ENCODE measurements around the gene CACNA2D3. TPM values are rescaled to one million over a fixed set of nuclear protein-coding genes. Genes with fewer than 3 reads are reported as not detected.

Gene CACNA2D3
- total RNA-seq, 2 donors from 2014 or later = not detected

DNA sequence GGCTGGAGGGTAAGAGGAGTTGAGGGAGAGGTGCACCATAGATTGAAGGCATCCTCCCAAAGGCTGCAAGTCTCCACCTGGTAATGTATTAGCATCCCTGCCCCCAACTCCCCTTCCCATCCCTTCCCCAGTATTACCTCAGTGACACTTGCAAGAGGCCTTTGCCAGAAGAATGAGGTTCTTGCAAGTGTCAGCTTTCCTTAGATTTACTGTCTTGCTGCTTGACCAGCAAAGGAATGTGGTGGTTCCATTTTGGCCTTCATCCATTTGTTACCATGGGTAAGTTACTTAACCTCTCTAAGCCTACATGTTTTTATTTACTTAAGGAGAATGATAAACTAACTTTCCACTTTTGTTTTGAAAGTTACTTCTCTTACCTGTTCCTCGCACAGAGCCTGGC is 696.6 kb downstream of the CACNA2D3 start:
- Mint-ChIP-seq H3K9me3 (no peaks in the 10 kb centered on the region), H3K27me3 (no peaks in the 10 kb centered on the region), H3K4me3 (no peak overlapping the region), H3K36me3 (ENCODE audit: low read depth) (no peaks in the 10 kb centered on the region), H3K27ac (no peak overlapping the region), H3K4me1 (no peaks in the 10 kb centered on the region)
- ATAC-seq (replicated peaks) = no peak

DNA sequence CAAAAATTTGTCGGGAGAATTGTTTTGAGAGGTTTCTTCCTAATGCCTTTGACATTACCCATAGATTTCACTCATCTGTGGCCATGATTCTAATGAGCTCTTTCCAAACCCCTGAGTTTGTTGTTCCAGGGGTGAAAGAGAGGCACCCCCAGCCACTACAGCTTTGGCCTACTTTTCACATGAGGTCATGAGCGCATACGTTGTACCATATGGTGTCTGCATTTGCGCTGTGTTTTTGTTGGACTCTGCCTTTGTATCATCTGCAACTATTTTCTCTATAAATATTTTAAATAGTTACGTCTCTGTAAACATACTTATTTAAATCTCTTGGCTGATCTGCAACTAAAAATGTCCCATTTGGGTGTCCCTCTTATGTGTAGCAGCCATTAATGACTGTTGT is 697.6 kb downstream of the CACNA2D3 start:
- no peaks in the 10 kb centered on the region for H3K27me3 Mint-ChIP-seq
- no peak overlapping the region for H3K27ac Mint-ChIP-seq
- ATAC-seq (replicated peaks) = no peak
- no peaks in the 10 kb centered on the region for H3K4me1 Mint-ChIP-seq
- no peaks in the 10 kb centered on the region for H3K9me3 Mint-ChIP-seq
- H3K36me3 Mint-ChIP-seq (ENCODE audit: low read depth) = no peaks in the 10 kb centered on the region
- H3K4me3 Mint-ChIP-seq = no peak overlapping the region

DNA sequence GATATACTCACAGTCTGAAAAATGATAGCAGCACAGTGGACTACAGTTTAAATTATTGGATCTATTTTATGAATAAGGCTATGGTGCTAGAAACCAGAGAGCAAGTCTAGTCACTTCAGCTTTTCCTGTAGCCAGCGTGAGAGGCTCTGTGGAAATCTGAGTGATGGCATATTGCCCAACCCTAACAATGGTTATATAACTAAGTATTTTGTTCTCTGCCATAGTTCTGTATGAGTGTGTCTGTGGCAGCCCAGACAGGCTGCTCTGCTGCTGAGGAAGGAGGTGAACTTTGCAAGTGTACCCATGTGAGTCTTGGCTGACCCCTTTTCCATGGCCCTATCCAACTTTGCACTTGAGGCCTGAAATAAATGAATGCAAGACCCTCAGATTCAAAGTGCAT is 699.9 kb downstream of the CACNA2D3 start:
- Mint-ChIP-seq H3K27ac (no peak overlapping the region), H3K36me3 (ENCODE audit: low read depth) (no peaks in the 10 kb centered on the region), H3K4me3 (no peak overlapping the region), H3K4me1 (no peaks in the 10 kb centered on the region), H3K9me3 (no peaks in the 10 kb centered on the region), H3K27me3 (no peaks in the 10 kb centered on the region)
- ATAC-seq (replicated peaks) = no peak

DNA sequence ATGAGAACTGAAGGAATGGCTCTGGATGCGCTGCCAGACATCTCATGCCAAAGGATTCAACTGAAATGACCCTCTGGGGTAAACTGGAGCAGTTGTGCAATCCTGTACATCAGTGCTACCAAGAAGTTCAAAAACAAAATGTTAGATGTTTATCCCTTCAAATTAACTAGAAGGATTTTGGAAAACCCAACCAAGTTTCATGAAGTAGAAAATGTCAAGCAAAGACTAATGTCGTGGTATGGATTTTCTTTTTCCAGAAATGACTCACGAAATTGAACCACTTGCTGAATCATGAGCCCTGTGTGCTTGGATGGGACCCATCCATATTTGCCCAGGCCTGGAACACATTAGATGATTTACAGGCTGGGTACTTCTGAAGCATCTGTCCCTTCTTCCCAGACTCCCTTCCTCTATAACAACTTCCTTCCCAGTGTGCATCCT is 703.9 kb downstream of the CACNA2D3 start:
- ATAC-seq (replicated peaks) = no peak
- no peaks in the 10 kb centered on the region for H3K4me1 Mint-ChIP-seq
- H3K4me3 Mint-ChIP-seq = no peak overlapping the region
- no peaks in the 10 kb centered on the region for H3K36me3 Mint-ChIP-seq (ENCODE audit: low read depth)
- H3K27ac Mint-ChIP-seq = no peak overlapping the region
- no peaks in the 10 kb centered on the region for H3K9me3 Mint-ChIP-seq
- H3K27me3 Mint-ChIP-seq = no peaks in the 10 kb centered on the region

DNA sequence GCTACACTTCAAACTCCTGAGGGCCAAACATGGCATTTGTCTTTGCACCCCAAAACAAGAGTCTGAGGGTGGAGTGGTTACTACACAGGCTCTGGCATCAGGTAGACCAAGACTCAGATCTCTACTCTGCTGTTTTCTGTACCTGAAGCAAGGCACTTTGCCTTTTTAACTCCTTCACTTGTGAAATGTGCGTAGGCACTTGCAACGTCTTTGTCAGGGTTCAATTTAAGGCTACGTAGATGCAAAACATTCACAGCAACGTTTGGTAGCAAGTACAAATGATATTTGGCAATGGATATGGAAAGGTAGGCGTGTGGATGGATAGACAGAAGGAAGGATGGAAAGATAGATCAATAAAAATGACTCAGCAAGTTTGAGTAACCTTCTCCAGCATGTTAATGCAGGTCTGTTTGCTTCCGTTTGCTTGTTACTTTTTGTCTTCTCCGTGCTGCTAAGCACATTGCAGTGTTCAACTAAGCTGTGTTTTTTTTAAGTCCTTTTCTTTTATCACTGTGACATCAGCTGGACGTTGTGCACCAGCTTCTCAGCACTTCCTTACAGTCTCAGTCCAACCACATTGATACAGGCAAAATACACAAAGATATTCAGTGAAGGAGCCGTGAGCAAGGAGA is 704.8 kb downstream of the CACNA2D3 start:
- H3K9me3 Mint-ChIP-seq = no peaks in the 10 kb centered on the region
- H3K36me3 Mint-ChIP-seq (ENCODE audit: low read depth) = no peaks in the 10 kb centered on the region
- no peaks in the 10 kb centered on the region for H3K4me1 Mint-ChIP-seq
- H3K27me3 Mint-ChIP-seq = no peaks in the 10 kb centered on the region
- H3K27ac Mint-ChIP-seq = no peak overlapping the region
- H3K4me3 Mint-ChIP-seq = no peak overlapping the region
- ATAC-seq (replicated peaks) = no peak

DNA sequence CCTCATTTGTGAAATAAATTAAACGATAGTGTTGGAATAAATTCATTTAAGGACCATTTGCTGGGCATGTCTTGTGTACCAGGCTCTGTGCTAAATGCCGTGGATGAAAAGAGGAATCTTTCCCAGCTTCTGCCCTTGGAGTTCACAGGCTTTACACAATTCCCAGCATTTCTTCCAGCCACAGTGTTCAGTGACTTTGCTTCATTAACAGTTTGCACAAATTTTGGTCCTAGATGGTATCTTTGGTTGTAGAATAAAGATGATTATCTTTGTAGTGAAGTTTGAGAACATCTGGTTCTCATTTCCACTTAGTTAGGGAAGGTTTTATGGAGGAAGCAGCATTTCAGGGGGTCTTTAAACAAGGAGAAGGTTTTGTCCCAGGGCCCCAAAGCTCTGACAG is 705.4 kb downstream of the CACNA2D3 start:
- Mint-ChIP-seq H3K4me1 (no peaks in the 10 kb centered on the region), H3K27me3 (no peaks in the 10 kb centered on the region), H3K27ac (no peak overlapping the region), H3K4me3 (no peak overlapping the region), H3K36me3 (ENCODE audit: low read depth) (no peaks in the 10 kb centered on the region), H3K9me3 (no peaks in the 10 kb centered on the region)
- ATAC-seq (replicated peaks) = no peak

DNA sequence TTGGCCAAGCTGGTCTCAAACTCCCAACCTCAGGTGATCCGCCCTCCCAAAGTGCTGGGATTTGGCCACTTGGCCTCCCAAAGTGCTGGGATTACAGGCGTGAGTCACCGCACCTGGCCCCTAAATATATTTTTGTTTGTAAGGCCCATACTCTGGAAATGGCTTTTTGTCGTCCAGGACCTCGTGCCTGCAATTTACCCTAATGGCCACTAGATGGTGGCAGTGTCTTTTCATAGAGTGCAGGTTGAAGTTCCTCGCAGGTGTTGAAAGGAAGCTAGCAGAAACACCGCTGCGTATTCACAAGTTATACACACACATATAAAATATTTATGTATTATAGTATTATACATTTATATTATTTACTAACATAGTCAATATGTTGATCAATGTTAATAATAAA is 708.3 kb downstream of the CACNA2D3 start:
- Mint-ChIP-seq H3K4me1 (no peaks in the 10 kb centered on the region), H3K27ac (no peak overlapping the region), H3K9me3 (no peaks in the 10 kb centered on the region), H3K4me3 (no peak overlapping the region), H3K36me3 (ENCODE audit: low read depth) (no peaks in the 10 kb centered on the region), H3K27me3 (no peaks in the 10 kb centered on the region)
- ATAC-seq (replicated peaks) = no peak

DNA sequence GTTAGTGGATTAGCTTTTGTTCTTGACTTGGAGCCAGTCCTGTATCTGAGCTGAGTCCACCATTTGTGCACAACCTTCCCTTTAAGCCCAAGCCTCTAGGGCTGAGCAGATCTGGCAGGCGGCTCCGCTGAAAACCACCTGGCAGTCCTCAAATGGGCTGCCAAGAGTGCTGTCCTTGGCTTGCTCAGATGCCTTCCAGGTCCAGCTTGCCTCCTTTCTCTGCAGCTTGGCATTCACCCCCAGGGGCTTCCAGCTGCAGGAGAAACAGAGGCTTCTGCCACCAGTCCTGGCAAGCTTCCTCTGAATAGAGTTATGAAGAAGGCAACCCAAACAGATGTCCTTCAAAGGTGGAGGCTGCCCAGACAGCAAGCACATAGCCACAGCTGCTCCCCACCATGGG is 708.8 kb downstream of the CACNA2D3 start:
- H3K4me3 Mint-ChIP-seq = no peak overlapping the region
- H3K4me1 Mint-ChIP-seq = no peaks in the 10 kb centered on the region
- no peak overlapping the region for H3K27ac Mint-ChIP-seq
- ATAC-seq (replicated peaks) = no peak
- no peaks in the 10 kb centered on the region for H3K27me3 Mint-ChIP-seq
- no peaks in the 10 kb centered on the region for H3K9me3 Mint-ChIP-seq
- no peaks in the 10 kb centered on the region for H3K36me3 Mint-ChIP-seq (ENCODE audit: low read depth)

DNA sequence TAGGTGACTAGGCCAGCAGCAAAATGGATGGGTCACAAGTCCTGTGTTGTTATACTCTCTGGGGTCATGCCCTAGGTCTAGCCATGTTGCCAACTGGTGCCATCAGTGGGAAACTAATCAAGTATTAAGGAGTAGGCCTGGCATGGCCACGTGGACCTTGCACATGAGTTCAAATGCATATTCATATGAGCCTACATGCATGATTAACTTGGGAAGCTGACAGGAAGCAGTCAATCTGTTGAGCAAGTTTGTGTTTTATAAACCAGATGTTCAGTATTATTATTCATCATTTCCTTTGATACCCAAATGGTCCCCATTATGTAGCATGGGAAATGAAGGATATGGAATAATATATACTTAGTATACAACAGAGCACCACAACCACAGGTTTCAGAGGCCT is 710.5 kb downstream of the CACNA2D3 start:
- no peaks in the 10 kb centered on the region for H3K36me3 Mint-ChIP-seq (ENCODE audit: low read depth)
- H3K27ac Mint-ChIP-seq = no peak overlapping the region
- no peaks in the 10 kb centered on the region for H3K27me3 Mint-ChIP-seq
- H3K9me3 Mint-ChIP-seq = no peaks in the 10 kb centered on the region
- no peak overlapping the region for H3K4me3 Mint-ChIP-seq
- no peaks in the 10 kb centered on the region for H3K4me1 Mint-ChIP-seq
- ATAC-seq (replicated peaks) = no peak

DNA sequence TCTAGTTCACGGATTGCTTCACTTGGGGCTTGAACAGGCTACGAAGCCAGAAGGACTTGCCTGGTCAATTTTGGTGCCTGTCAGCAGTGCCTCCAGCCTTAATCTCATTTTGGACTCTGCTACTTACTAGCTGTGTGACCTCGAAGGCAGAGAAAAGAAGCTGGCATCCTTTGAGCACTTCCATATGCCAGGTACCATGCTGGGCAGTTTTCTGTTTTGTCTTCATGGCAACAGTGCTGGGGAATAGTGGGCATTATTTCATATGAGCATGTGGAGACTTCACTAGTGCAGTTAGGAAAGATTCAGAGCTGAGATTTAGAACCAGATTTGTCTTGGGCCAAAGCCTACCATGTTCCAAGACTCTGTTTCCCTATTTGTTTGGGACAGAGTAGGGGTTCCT is 713.3 kb downstream of the CACNA2D3 start:
- no peak overlapping the region for H3K27ac Mint-ChIP-seq
- no peaks in the 10 kb centered on the region for H3K36me3 Mint-ChIP-seq (ENCODE audit: low read depth)
- ATAC-seq (replicated peaks) = no peak
- no peaks in the 10 kb centered on the region for H3K4me1 Mint-ChIP-seq
- H3K27me3 Mint-ChIP-seq = no peaks in the 10 kb centered on the region
- H3K9me3 Mint-ChIP-seq = no peaks in the 10 kb centered on the region
- H3K4me3 Mint-ChIP-seq = no peak overlapping the region

DNA sequence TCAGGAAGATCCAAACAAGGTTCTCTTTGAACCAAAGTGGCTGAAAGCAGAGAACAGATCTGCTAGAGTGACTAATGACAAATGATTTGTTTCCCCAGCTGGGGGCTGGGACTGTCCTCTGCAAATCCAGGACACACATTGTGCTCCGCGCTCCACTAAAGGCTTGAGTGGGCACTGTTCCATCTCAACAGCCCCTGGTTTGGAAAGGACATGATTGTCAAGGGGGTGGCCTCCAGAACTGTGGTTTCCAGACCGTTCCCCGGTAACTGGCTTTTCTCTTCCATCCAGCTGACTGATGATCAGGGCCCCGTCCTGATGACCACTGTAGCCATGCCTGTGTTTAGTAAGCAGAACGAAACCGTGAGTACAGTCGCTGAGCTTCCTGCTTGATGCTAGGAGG is 714.5 kb downstream of the CACNA2D3 start:
- ATAC-seq (replicated peaks) = no peak
- no peak overlapping the region for H3K27ac Mint-ChIP-seq

DNA sequence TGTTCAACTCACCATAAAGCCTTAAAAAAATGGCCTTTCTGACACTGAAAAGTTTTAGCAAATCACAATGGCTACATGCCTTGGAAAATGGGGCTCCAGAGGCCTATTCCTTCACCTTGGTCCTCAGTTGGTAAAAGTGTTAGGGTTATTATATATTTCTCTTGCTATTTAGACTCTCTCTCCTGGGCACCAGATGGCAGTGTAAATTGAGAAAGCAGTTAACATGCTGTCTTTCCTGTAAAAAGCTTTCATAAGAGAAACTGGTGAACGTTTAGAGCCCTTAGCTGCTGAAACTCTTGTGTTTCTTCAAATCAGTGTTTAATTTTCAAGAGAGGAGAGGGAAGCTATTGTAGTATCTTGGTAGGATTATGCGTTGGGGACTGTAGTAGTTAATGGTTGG is 715.6 kb downstream of the CACNA2D3 start:
- Mint-ChIP-seq H3K9me3 (no peaks in the 10 kb centered on the region), H3K27me3 (peaks cover under 1% of the 10 kb centered on the region), H3K27ac (no peak overlapping the region), H3K4me1 (no peaks in the 10 kb centered on the region), H3K4me3 (no peak overlapping the region), H3K36me3 (ENCODE audit: low read depth) (no peaks in the 10 kb centered on the region)
- no peak for ATAC-seq (replicated peaks)

More for the DNA sequence above, 714.5 kb downstream of the CACNA2D3 start:
- no peaks in the 10 kb centered on the region for H3K4me1 Mint-ChIP-seq
- no peaks in the 10 kb centered on the region for H3K36me3 Mint-ChIP-seq (ENCODE audit: low read depth)
- no peaks in the 10 kb centered on the region for H3K9me3 Mint-ChIP-seq
- no peak overlapping the region for H3K4me3 Mint-ChIP-seq
- no peaks in the 10 kb centered on the region for H3K27me3 Mint-ChIP-seq

DNA sequence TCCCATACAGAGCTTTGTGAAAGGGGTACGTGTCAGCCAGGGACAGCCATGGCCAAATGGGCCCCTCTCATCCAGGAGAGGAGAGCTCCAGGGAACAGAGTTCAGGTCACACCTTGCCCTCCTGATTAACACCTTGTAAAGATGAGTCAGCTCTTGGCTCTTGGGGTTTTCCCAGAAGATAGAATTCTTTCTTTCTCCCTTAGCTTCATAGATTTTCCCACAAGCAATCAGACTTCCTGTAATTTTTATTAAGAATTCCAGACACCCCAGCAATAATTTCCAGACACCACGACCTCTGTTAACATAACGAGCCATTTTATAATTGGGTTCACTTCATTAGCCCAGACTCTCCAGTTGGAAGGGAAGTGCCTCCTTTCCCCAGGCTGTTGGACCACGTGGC is 719.1 kb downstream of the CACNA2D3 start:
- no peak overlapping the region for H3K27ac Mint-ChIP-seq
- no peaks in the 10 kb centered on the region for H3K36me3 Mint-ChIP-seq (ENCODE audit: low read depth)
- H3K4me3 Mint-ChIP-seq = no peak overlapping the region
- no peaks in the 10 kb centered on the region for H3K9me3 Mint-ChIP-seq
- peaks cover 13% of the 10 kb centered on the region for H3K27me3 Mint-ChIP-seq
- no peak for ATAC-seq (replicated peaks)
- H3K4me1 Mint-ChIP-seq = no peaks in the 10 kb centered on the region

DNA sequence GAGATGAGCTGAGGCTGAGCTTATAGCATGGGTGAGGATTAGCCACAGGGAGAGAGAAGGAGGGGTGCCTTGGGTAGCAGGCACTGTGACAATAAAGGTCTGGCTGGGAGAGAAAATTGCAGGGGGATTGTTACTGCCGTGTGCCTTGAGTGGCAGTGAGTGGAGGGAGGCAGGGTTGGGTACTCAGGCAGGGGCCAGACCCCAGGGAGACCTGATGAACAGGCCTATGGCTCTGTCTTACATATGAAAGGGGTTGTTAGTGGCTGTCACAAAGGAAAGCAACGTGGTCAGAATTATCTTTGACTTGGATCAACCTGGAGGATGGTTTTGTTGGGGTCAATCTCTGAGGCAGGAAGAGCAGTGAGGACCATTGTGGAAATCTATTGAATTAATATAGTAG is 721.0 kb downstream of the CACNA2D3 start:
- H3K4me3 Mint-ChIP-seq = no peak overlapping the region
- H3K27me3 Mint-ChIP-seq = peaks cover 13% of the 10 kb centered on the region
- H3K27ac Mint-ChIP-seq = no peak overlapping the region
- no peaks in the 10 kb centered on the region for H3K9me3 Mint-ChIP-seq
- no peak for ATAC-seq (replicated peaks)
- no peaks in the 10 kb centered on the region for H3K4me1 Mint-ChIP-seq
- no peaks in the 10 kb centered on the region for H3K36me3 Mint-ChIP-seq (ENCODE audit: low read depth)

DNA sequence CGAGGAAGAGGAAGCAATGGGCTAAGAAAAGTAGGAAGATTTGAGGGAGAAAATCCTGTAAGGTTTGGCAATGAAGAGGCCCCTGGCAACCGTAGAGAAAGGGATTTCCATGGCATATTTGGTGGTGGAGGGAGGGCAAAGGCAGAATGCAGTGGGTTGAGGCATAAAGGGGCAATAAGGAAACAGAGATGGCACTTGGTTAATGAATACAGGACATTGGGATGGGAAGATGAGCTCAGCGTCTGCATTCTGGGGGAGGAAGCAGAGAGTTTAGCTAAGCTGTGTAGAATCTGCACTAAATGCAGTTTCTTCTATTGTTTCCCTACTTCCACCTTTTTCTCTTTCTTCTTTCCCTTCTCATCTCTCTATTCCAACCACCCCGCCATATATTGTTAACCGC is 721.9 kb downstream of the CACNA2D3 start:
- Mint-ChIP-seq H3K27me3 (peaks cover 16% of the 10 kb centered on the region), H3K27ac (no peak overlapping the region), H3K9me3 (no peaks in the 10 kb centered on the region), H3K4me1 (no peaks in the 10 kb centered on the region), H3K36me3 (ENCODE audit: low read depth) (no peaks in the 10 kb centered on the region), H3K4me3 (no peak overlapping the region)
- no peak for ATAC-seq (replicated peaks)

DNA sequence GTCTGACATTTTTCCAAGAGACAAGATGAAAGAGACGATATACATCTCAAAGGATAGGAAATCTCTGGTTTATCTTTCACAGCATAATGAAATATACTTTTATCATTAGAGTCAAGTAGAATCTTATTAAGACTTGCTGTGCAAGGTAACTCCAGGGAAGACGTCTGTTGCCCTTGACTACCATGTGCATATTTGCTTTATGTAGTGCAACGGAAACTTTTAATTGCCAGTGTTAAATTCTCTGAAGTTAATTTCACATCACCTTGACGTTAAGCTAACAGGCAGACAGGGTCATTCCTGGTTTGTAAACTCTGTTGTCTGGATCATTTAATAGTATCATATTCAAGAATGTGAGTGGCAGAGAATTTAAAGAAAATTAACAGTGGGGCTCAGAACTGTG is 722.7 kb downstream of the CACNA2D3 start:
- no peaks in the 10 kb centered on the region for H3K9me3 Mint-ChIP-seq
- no peaks in the 10 kb centered on the region for H3K36me3 Mint-ChIP-seq (ENCODE audit: low read depth)
- no peak for ATAC-seq (replicated peaks)
- no peak overlapping the region for H3K4me3 Mint-ChIP-seq
- no peaks in the 10 kb centered on the region for H3K4me1 Mint-ChIP-seq
- no peak overlapping the region for H3K27ac Mint-ChIP-seq
- H3K27me3 Mint-ChIP-seq = peaks cover 16% of the 10 kb centered on the region

Measured in activated T-helper 17 cell treated with anti-CD3 and anti-CD28 coated beads, Interleukin-2, amount 50 U/mL, for 72 hours (primary cell).